Keratinocyte (primary cell): ENCODE data around the gene DMPK. TPM values are rescaled to one million over a fixed set of nuclear protein-coding genes. Genes with fewer than 3 reads are reported as not detected.

Experiments
- DNase-seq: peaks from one replicate; pipeline ENCODE4 v3.0.0-alpha.2; 2011; ENCODE audit warnings: low read depth, missing footprints, low spot score
- FAIRE-seq: peaks from 2 replicates; lab custom pipeline; 2011; peaks lifted over from hg19 to GRCh38; lab: Jason Lieb, UNC
- H2AFZ ChIP-seq: 2 replicates; pipeline ENCODE4 v1.6.0; 2012; ENCODE audit warnings: low read length, control low read depth, inconsistent platforms; ENCODE audit not compliant: control insufficient read depth
- H3K27ac ChIP-seq: 2 replicates; pipeline ENCODE4 v1.5.1; 2011; ENCODE audit warnings: low read length; ENCODE audit not compliant: control insufficient read depth, insufficient read depth
- H3K27me3 ChIP-seq: 3 replicates; pipeline ENCODE4 v1.6.0; 2011; ENCODE audit warnings: low read length; ENCODE audit not compliant: control insufficient read depth, insufficient read depth; ENCODE audit errors: extremely low read depth
- H3K36me3 ChIP-seq, 2 experiments: 2 replicates in 1 of 2; 3 replicates in 1 of 2; pipeline ENCODE4 v1.5.1; 2011; ENCODE audit warnings: low read length in 2 of 2, mild to moderate bottlenecking in 1 of 2; ENCODE audit not compliant: control insufficient read depth in 2 of 2, insufficient read depth in 2 of 2; ENCODE audit errors: extremely low read depth in 1 of 2
- H3K4me1 ChIP-seq: 3 replicates; pipeline ENCODE4 v1.5.1; 2011; ENCODE audit warnings: low read length; ENCODE audit not compliant: control insufficient read depth, insufficient read depth; ENCODE audit errors: extremely low read depth
- H3K4me2 ChIP-seq: 3 replicates; pipeline ENCODE4 v1.6.0; 2011; ENCODE audit warnings: low read depth, low read length; ENCODE audit not compliant: control insufficient read depth, insufficient read depth; ENCODE audit errors: extremely low read depth
- H3K4me3 ChIP-seq, 3 experiments: fragments of 200-600 bp in 1 of 3; sonication (generic) in 1 of 3; 2 replicates in 2 of 3; 3 replicates in 1 of 3; pipeline ENCODE4 v1.5.1; 2011 to 2016; ENCODE audit warnings: low read length in 3 of 3, mild to moderate bottlenecking in 3 of 3, control low read depth in 2 of 3, inconsistent platforms in 1 of 3, low read depth in 1 of 3, mixed read lengths in 1 of 3, mixed run types in 1 of 3, moderate library complexity in 1 of 3; ENCODE audit not compliant: control insufficient read depth in 2 of 3, insufficient read depth in 2 of 3; ENCODE audit errors: extremely low read depth in 1 of 3
- H3K79me2 ChIP-seq: 2 replicates; pipeline ENCODE4 v1.6.0; 2012; ENCODE audit warnings: low read length; ENCODE audit not compliant: control insufficient read depth, insufficient read depth
- H3K9ac ChIP-seq: 3 replicates; pipeline ENCODE4 v1.6.0; 2011; ENCODE audit warnings: low read length; ENCODE audit not compliant: control insufficient read depth, insufficient read depth; ENCODE audit errors: extremely low read depth
- H3K9me1 ChIP-seq: 3 replicates; pipeline ENCODE4 v1.6.0; 2011; ENCODE audit warnings: low read length; ENCODE audit not compliant: control insufficient read depth, insufficient read depth; ENCODE audit errors: extremely low read depth
- H3K9me3 ChIP-seq: 2 replicates; pipeline ENCODE4 v1.5.1; 2012; ENCODE audit warnings: low read depth, low read length; ENCODE audit not compliant: control insufficient read depth
- H4K20me1 ChIP-seq: 3 replicates; pipeline ENCODE4 v1.6.0; 2011; ENCODE audit warnings: low read length; ENCODE audit not compliant: control insufficient read depth, insufficient read depth; ENCODE audit errors: extremely low read depth
- CTCF ChIP-seq, 3 experiments: IDR thresholded peaks in 1 of 3; conservative IDR thresholded peaks in 1 of 3; optimal IDR thresholded peaks in 1 of 3; 2 replicates in 2 of 3; 3 replicates in 1 of 3; pipeline versions ENCODE3 to v1.5.1; 2011; ENCODE audit warnings: low read length in 3 of 3, mild to moderate bottlenecking in 3 of 3, moderate library complexity in 2 of 3, control low read depth in 1 of 3, inconsistent platforms in 1 of 3; ENCODE audit not compliant: insufficient read depth in 2 of 3; ENCODE audit errors: extremely low read depth in 1 of 3
- EZH2 ChIP-seq: IDR thresholded peaks from one replicate; pipeline ENCODE4 v1.6.1; 2012; ENCODE audit warnings: inconsistent platforms, mild to moderate bottlenecking, low read length, moderate library complexity
- dilution Hi-C: fragments of 300-500 bp; cut with MboI; formaldehyde crosslinking; loops from one replicate; pipeline ENCODE4 v1.7.0; 2020; ENCODE audit warnings: low sequenced_read_pairs; ENCODE audit not compliant: extremely low pct_ligation_motif_present
- polyA minus RNA-seq, 3 experiments: library from RNA; depleted of rRNA, polyadenylated mRNA; stranded (reverse); fragments of >200 nt; gene quantifications; 1 replicate in 1 of 3; 2 replicates in 1 of 3; 3 replicates in 1 of 3; pipeline ENCODE4 v1.2.3, GENCODE V29; 2011
- polyA plus RNA-seq, 5 experiments: library from polyadenylated mRNA; depleted of rRNA in 3 of 5; stranded (reverse) in 3 of 5; stranded (forward) in 1 of 5; unstranded in 1 of 5; fragments of >200 nt; gene quantifications; 1 replicate in 1 of 5; 2 replicates in 3 of 5; 3 replicates in 1 of 5; pipeline versions ENCODE4 v1.2.1 to v1.2.3, GENCODE V29; 2011 to 2012; ENCODE audit warnings: missing spikeins in 2 of 5, low read depth in 1 of 5, low replicate concordance in 1 of 5

The DMPK gene
- polyA plus RNA-seq (7.0 to 12.8 TPM (median 8.1 TPM) in 3 replicates), polyA minus RNA-seq (7.1 to 11.4 TPM (median 9.1 TPM) in 3 replicates)
- 15.4 TPM for polyA plus RNA-seq (2011; ENCODE audit: low read depth)
- 2.8 and 7.2 TPM in 2 replicates for polyA plus RNA-seq (2011; cell fraction: cytosol; rRNA removed)
- 76.2 and 104 TPM in 2 replicates for polyA plus RNA-seq (2011; cell fraction: nucleus; rRNA removed)
- 13.2 and 17.9 TPM in 2 replicates for polyA plus RNA-seq (2012; ENCODE audit: low replicate concordance)
- 3.3 TPM for polyA minus RNA-seq (2011; cell fraction: cytosol; rRNA and poly(A)+ RNA removed)
- polyA minus RNA-seq (2011; cell fraction: nucleus; rRNA and poly(A)+ RNA removed): 12.0 and 16.4 TPM in 2 replicates

- Histone ChIP-seq H2AFZ (no peak within 1 kb of the TSS), H3K4me3 (peak within 1 kb of the TSS in 1 of 3 experiments; percentile 34)
These were observed at the start of gene DMPK for GRCh38 chr19:45782162-45782691. TSS of gene DMPK (minus strand) at chr19:45782490. CDS start at chr19:45782352, 138 bp downstream.

DNA sequence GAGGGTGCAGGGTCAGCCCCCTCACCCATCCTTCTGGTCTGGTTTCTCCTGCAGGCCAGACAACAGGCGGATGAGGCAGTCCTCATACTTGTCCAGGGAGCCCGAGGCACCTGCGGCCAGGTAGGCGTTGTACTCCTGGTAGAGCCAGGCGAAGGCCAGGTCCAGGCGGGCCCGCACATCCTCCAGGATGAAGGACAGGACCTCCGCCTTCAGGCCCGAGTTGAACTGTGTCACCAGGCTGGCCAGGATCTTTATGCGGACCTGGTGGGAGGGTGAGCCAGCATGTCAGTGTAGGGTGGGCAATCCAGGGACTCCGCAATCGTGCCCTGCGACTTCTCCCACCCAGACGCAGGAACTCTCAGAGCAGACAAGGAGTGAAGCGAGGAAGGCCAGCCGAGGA, 46.7 kb upstream of the DMPK start:
- dilution Hi-C loops: no loop called here
- H3K4me2 ChIP-seq: no peak overlapping the region
- H4K20me1 ChIP-seq: no peaks in the 10 kb centered on the region
- FAIRE-seq (no peak), DNase-seq (no peak)
- H3K27me3 ChIP-seq: no peaks in the 10 kb centered on the region
- TF ChIP-seq EZH2 (no peak), CTCF (optimal IDR thresholded peaks at IDR 0.05 in 1 of 3, IDR thresholded peaks at IDR 0.05 in 1 of 3, conservative IDR thresholded peaks at IDR 0.05 in 1 of 3; ENCODE audit: extremely low read depth in 1 of 3, insufficient read depth in 2 of 3, low read length in 3 of 3) (no peak)
- H3K4me1 ChIP-seq: peaks cover 8% of the 10 kb centered on the region
- H3K4me3 ChIP-seq: no peak overlapping the region
- H3K9me1 ChIP-seq: no peaks in the 10 kb centered on the region
- no peak overlapping the region for H2AFZ ChIP-seq
- no peaks in the 10 kb centered on the region for H3K9me3 ChIP-seq
- no peaks in the 10 kb centered on the region for H3K79me2 ChIP-seq
- peaks cover 41 to 61% of the 10 kb centered on the region in 2 experiments for H3K36me3 ChIP-seq
- no peak overlapping the region for H3K9ac ChIP-seq
- no peak overlapping the region for H3K27ac ChIP-seq

More at GRCh38 chr19:45782162-45782691, at the start of gene DMPK:
- no peaks in the 10 kb centered on the region for H3K79me2 ChIP-seq
- H3K4me1 ChIP-seq: peaks cover 33% of the 10 kb centered on the region
- H3K27ac ChIP-seq: no peak within 1 kb of the TSS
- no peak within 1 kb of the TSS for H3K9ac ChIP-seq
- peaks cover 13% of the 10 kb centered on the region for H4K20me1 ChIP-seq
- no peaks in the 10 kb centered on the region for H3K9me1 ChIP-seq
- FAIRE-seq (no peak), DNase-seq (no peak)
- H3K27me3 ChIP-seq: no peaks in the 10 kb centered on the region
- TF ChIP-seq CTCF (optimal IDR thresholded peaks at IDR 0.05 in 1 of 3, IDR thresholded peaks at IDR 0.05 in 1 of 3, conservative IDR thresholded peaks at IDR 0.05 in 1 of 3; ENCODE audit: extremely low read depth in 1 of 3, insufficient read depth in 2 of 3, low read length in 3 of 3) (no peak), EZH2 (no peak)
- H3K4me2 ChIP-seq: peak within 1 kb of the TSS; percentile 16
- dilution Hi-C loops: no loop called here
- peaks cover 13 to 27% of the 10 kb centered on the region in 2 experiments for H3K36me3 ChIP-seq
- no peaks in the 10 kb centered on the region for H3K9me3 ChIP-seq
